H1 (cell line): ENCODE data around the gene C2orf78. TPM values are rescaled to one million over a fixed set of nuclear protein-coding genes. Genes with fewer than 3 reads are reported as not detected.

Experiments used
- CTCF ChIA-PET: fragments of 300-600 bp; sonication (Branson Sonifier 250); formaldehyde crosslinking; loops from one replicate; lab custom pipeline; 2021; ENCODE audit not compliant: partially characterized antibody; lab: Charles Lee
- POLR2A ChIA-PET: fragments of 300-600 bp; sonication (Branson Sonifier 250); formaldehyde crosslinking; loops from one replicate; lab custom pipeline; 2021; ENCODE audit warnings: inconsistent platforms; ENCODE audit not compliant: partially characterized antibody; lab: Charles Lee
- DNase-seq, 2 experiments: peaks; one replicate each; pipeline versions ENCODE4 v3.0.0 to v3.0.0-alpha.2; 2010 to 2022; ENCODE audit warnings: low spot score in 2 of 2, low read depth in 1 of 2, mixed read lengths in 1 of 2
- FAIRE-seq: peaks from 2 replicates; lab custom pipeline; 2011; peaks lifted over from hg19 to GRCh38; lab: Jason Lieb, UNC
- H2AFZ ChIP-seq: 2 replicates; pipeline ENCODE4 v1.8.1; 2012; ENCODE audit warnings: low read length, inconsistent platforms
- H2AK5ac ChIP-seq: 2 replicates; pipeline ENCODE4 v1.6.1; 2013; ENCODE audit warnings: low read depth, low read length
- H2BK120ac ChIP-seq: replicated peaks from 2 replicates; pipeline ENCODE3; 2013; ENCODE audit warnings: low read depth, low read length, inconsistent platforms
- H2BK12ac ChIP-seq: 2 replicates; pipeline ENCODE4 v1.6.1; 2013; ENCODE audit warnings: low read depth, low read length
- H2BK15ac ChIP-seq: 2 replicates; pipeline ENCODE4 v1.6.1; 2013; ENCODE audit warnings: low read length
- H2BK20ac ChIP-seq: 2 replicates; pipeline ENCODE4 v1.6.1; 2013; ENCODE audit warnings: low read length
- H2BK5ac ChIP-seq: 2 replicates; pipeline ENCODE4 v1.6.1; 2013; ENCODE audit warnings: low read depth, low read length
- H3K14ac ChIP-seq: 2 replicates; pipeline ENCODE4 v1.6.1; 2013; ENCODE audit warnings: inconsistent platforms; ENCODE audit not compliant: insufficient read length
- H3K18ac ChIP-seq: 2 replicates; pipeline ENCODE4 v1.6.1; 2013; ENCODE audit warnings: low read length; ENCODE audit errors: extremely low read depth
- H3K23ac ChIP-seq: 2 replicates; pipeline ENCODE4 v1.6.1; 2013; ENCODE audit warnings: inconsistent platforms; ENCODE audit not compliant: insufficient read length
- H3K23me2 ChIP-seq: 2 replicates; pipeline ENCODE4 v1.6.1; 2013; ENCODE audit warnings: low read depth, low read length
- H3K27ac ChIP-seq: 2 replicates; pipeline ENCODE4 v1.6.1; 2011; ENCODE audit warnings: low read depth, low read length, inconsistent platforms
- H3K27me3 ChIP-seq, 4 experiments: replicated peaks in 1 of 4; 1 replicate in 1 of 4; 2 replicates in 3 of 4; pipeline versions ENCODE4 v1.6.1 to v1.8.1; 2011 to 2013; ENCODE audit warnings: low read length in 3 of 4, mild to moderate bottlenecking in 3 of 4, inconsistent platforms in 2 of 4, mixed read lengths in 2 of 4, moderate library complexity in 1 of 4; ENCODE audit not compliant: control insufficient read depth in 3 of 4, insufficient read depth in 3 of 4; ENCODE audit errors: extremely low read depth in 1 of 4
- H3K36me3 ChIP-seq, 4 experiments: 2 replicates each; pipeline versions ENCODE4 v1.6.1 to v1.8.1; 2011 to 2013; ENCODE audit warnings: mild to moderate bottlenecking in 4 of 4, low read length in 3 of 4, moderate library complexity in 2 of 4, control low read depth in 1 of 4, inconsistent platforms in 1 of 4; ENCODE audit not compliant: insufficient read depth in 4 of 4, control insufficient read depth in 2 of 4
- H3K4ac ChIP-seq: replicated peaks from 2 replicates; pipeline ENCODE3; 2013; ENCODE audit warnings: low read length, low read depth, mixed read lengths, inconsistent platforms; ENCODE audit not compliant: insufficient read length
- H3K4me1 ChIP-seq, 4 experiments: replicated peaks in 1 of 4; 1 replicate in 1 of 4; 2 replicates in 3 of 4; pipeline versions ENCODE4 v1.6.1 to v1.8.1; 2011 to 2013; ENCODE audit warnings: low read length in 3 of 4, inconsistent platforms in 2 of 4, mixed read lengths in 1 of 4; ENCODE audit not compliant: insufficient read depth in 4 of 4, control insufficient read depth in 3 of 4
- H3K4me2 ChIP-seq, 2 experiments: 2 replicates each; pipeline versions ENCODE4 v1.6.1 to v1.8.1; 2011 to 2013; ENCODE audit warnings: low read depth in 2 of 2, low read length in 2 of 2, control low read depth in 1 of 2, inconsistent platforms in 1 of 2, mild to moderate bottlenecking in 1 of 2; ENCODE audit not compliant: insufficient read depth in 1 of 2
- H3K4me3 ChIP-seq, 4 experiments: fragments of 200-600, 300-600 bp in 1 of 4; sonication (generic), shearing (Covaris generic), sonication (Bioruptor Twin) in 1 of 4; 2 replicates each; pipeline versions ENCODE4 v1.5.1 to v1.8.1; 2011 to 2016; ENCODE audit warnings: low read length in 4 of 4, low read depth in 3 of 4, control low read depth in 2 of 4, inconsistent platforms in 2 of 4, mild to moderate bottlenecking in 2 of 4, mixed read lengths in 1 of 4, moderate library complexity in 1 of 4; ENCODE audit not compliant: insufficient read depth in 2 of 4; ENCODE audit errors: extremely low read depth in 1 of 4
- H3K56ac ChIP-seq: replicated peaks from 2 replicates; pipeline ENCODE3; 2013; ENCODE audit warnings: low read depth, mild to moderate bottlenecking, mixed read lengths, low read length, inconsistent platforms; ENCODE audit not compliant: insufficient read length
- H3K79me1 ChIP-seq: 2 replicates; pipeline ENCODE4 v1.6.1; 2013; ENCODE audit warnings: low read depth, low read length, control low read depth
- H3K79me2 ChIP-seq, 2 experiments: 2 replicates each; pipeline versions ENCODE4 v1.6.1 to v1.8.1; 2012 to 2013; ENCODE audit warnings: low read length in 2 of 2, mild to moderate bottlenecking in 2 of 2, inconsistent platforms in 1 of 2; ENCODE audit not compliant: insufficient read depth in 2 of 2, control insufficient read depth in 1 of 2
- H3K9ac ChIP-seq, 4 experiments: replicated peaks in 1 of 4; 1 replicate in 1 of 4; 2 replicates in 3 of 4; pipeline versions ENCODE4 v1.6.1 to v1.8.1; 2011 to 2013; ENCODE audit warnings: low read depth in 3 of 4, low read length in 3 of 4, control low read depth in 2 of 4, mild to moderate bottlenecking in 2 of 4, moderate library complexity in 2 of 4, inconsistent platforms in 1 of 4; ENCODE audit errors: extremely low read depth in 1 of 4
- H3K9me3 ChIP-seq, 2 experiments: 2 replicates each; pipeline versions ENCODE4 v1.6.1 to v1.8.1; 2012 to 2013; ENCODE audit warnings: mild to moderate bottlenecking in 2 of 2, moderate library complexity in 2 of 2, control low read depth in 1 of 2, inconsistent platforms in 1 of 2, low read depth in 1 of 2, low read length in 1 of 2, mixed read lengths in 1 of 2; ENCODE audit not compliant: insufficient read depth in 2 of 2
- H4K20me1 ChIP-seq, 2 experiments: replicated peaks in 1 of 2; 2 replicates each; pipeline versions ENCODE3 to v1.8.1; 2011 to 2013; ENCODE audit warnings: inconsistent platforms in 2 of 2, low read length in 2 of 2, mild to moderate bottlenecking in 1 of 2; ENCODE audit not compliant: insufficient read depth in 2 of 2, control insufficient read depth in 1 of 2
- H4K5ac ChIP-seq: 2 replicates; pipeline ENCODE4 v1.6.1; 2013; ENCODE audit warnings: low read length, low read depth, mixed read lengths, inconsistent platforms; ENCODE audit not compliant: insufficient read length
- H4K8ac ChIP-seq: 2 replicates; pipeline ENCODE4 v1.8.0; 2013; ENCODE audit warnings: mild to moderate bottlenecking, moderate library complexity, low read length, inconsistent platforms; ENCODE audit not compliant: insufficient read depth; ENCODE audit errors: extremely low read depth
- H4K91ac ChIP-seq: replicated peaks from 2 replicates; pipeline ENCODE3; 2013; ENCODE audit warnings: low read length, mixed read lengths, inconsistent platforms; ENCODE audit not compliant: insufficient read length
- BCL11A ChIP-seq, 2 experiments: IDR thresholded peaks; one replicate each; pipeline ENCODE4 v1.6.1; 2011; ENCODE audit warnings: low read depth in 2 of 2, low read length in 2 of 2, mild to moderate bottlenecking in 2 of 2
- BRCA1 ChIP-seq: IDR thresholded peaks from 2 replicates; pipeline ENCODE4 v1.6.1; 2012; ENCODE audit warnings: low read depth, low read length, improper control_type of control experiment
- MAFK ChIP-seq: IDR thresholded peaks from 2 replicates; pipeline ENCODE4 v1.6.1; 2012; ENCODE audit warnings: low read depth, mild to moderate bottlenecking, improper control_type of control experiment, low read length
- NRF1 ChIP-seq: IDR thresholded peaks from 2 replicates; pipeline ENCODE4 v1.6.1; 2011; ENCODE audit warnings: mild to moderate bottlenecking, low read depth, low read length, improper control_type of control experiment
- RBBP5 ChIP-seq: IDR thresholded peaks from 2 replicates; pipeline ENCODE4 v1.7.1; 2012; ENCODE audit warnings: low read depth, mild to moderate bottlenecking, inconsistent platforms, low read length, moderate library complexity, borderline replicate concordance
- SUZ12 ChIP-seq: fragments of 200-600 bp; sonication (generic); IDR thresholded peaks from 2 replicates; pipeline ENCODE4 v1.6.1; 2012; ENCODE audit warnings: mild to moderate bottlenecking, inconsistent platforms, low read length, moderate library complexity, mixed read lengths
- WGBS, 2 experiments: shearing (Covaris generic) in 1 of 2; methylation state at CpG; one replicate each; pipeline versions ENCODE4 v1.1.6 to v1.1.7; 2013 to 2015; ENCODE audit warnings: low lambda C conversion rate in 2 of 2, mixed read lengths in 2 of 2, inconsistent platforms in 1 of 2, low coverage in 1 of 2, missing lambda C conversion rate in 1 of 2; ENCODE audit not compliant: insufficient replicate concordance in 2 of 2, insufficient coverage in 1 of 2, insufficient read length in 1 of 2; ENCODE audit errors: extremely low coverage in 1 of 2, missing lambda C conversion rate in 1 of 2; 5-methylcytosine and 5-hydroxymethylcytosine counted together
- polyA plus RNA-seq, 7 experiments: library from polyadenylated mRNA; depleted of rRNA in 3 of 7; stranded (reverse) in 5 of 7; unstranded in 2 of 7; fragments of >200 nt in 5 of 7; fragments of 200-250 nt in 2 of 7; gene quantifications; 1 replicate in 5 of 7; 2 replicates in 1 of 7; 4 replicates in 1 of 7; pipeline versions ENCODE4 v1.2.1 to v1.2.3, GENCODE V29; 2011 to 2013; ENCODE audit warnings: missing spikeins in 2 of 7, mixed read lengths in 2 of 7
- total RNA-seq: library from RNA; stranded (reverse); fragmentation: NEBNext Ultra II Directional; extraction: Animal tissue kit (Norgen Biotek cat#: 25700); gene quantifications from 2 replicates; pipeline ENCODE4 v1.2.1, GENCODE V29; 2021

Gene C2orf78
- total and polyA plus RNA-seq, 2 of the 8 experiments (the other 6 are each of a cell fraction or from before 2014, with no cell fraction given) = 0.39 to 0.89 TPM

DNA sequence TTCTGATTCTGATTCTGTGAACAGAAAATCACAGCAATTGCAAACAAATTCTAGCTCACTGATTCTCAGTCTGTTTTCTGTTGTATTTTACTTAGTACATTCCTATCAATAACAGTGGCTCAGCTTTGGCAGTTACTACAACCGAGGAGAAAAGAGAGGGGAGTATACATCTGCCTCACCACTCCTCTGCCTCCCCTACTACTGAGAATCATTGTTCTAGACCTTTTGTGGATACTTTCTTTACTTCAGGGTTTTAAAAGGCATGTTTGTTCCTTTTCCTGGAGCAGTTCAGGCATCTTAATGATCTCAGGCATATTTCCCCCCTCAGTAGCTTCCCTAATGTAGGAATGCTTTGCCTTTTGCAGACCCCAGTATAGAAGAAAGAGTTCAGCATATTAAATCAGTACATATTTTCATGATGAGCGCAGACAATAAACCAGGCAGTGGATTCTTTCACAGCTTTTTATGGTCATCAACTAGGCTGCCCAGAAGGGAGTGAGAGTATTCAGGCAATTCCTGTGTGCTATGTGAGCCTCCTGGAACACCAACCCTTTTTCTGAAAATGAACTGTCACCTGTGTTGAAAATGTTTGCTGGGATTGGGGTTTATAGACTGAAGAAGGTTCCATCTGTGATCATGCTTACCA, 55.0 kb downstream of the C2orf78 start:
- no peak overlapping the region for H4K8ac ChIP-seq
- no peak overlapping the region for H3K18ac ChIP-seq
- H2BK15ac ChIP-seq = no peak overlapping the region
- 84% methylated on average over 2 of the region's 2 CpGs; no CpG with 5 or more reads in 1 of the 2 experiments for whole genome bisulfite sequencing, 2 experiments
- H3K36me3 ChIP-seq = peaks cover 0 to 18% (median 2%) of the 10 kb centered on the region in 4 experiments; a peak in 3 of 8 replicates
- no peak for DNase-seq
- H2AK5ac ChIP-seq = no peak overlapping the region
- no peak overlapping the region for H3K4me2 ChIP-seq
- H3K4me1 ChIP-seq = no peaks in the 10 kb centered on the region
- no peak for FAIRE-seq
- no peaks in the 10 kb centered on the region for H3K27me3 ChIP-seq
- no peak overlapping the region for H4K5ac ChIP-seq
- H3K4ac ChIP-seq = no peak overlapping the region
- H2BK20ac ChIP-seq = no peak overlapping the region
- POLR2A ChIA-PET = interaction anchor here (1.0 to 1.3 kb wide), 3 partner anchors 10 to 25 kb away, joined by 3 to 4 read pairs (median 3); partner anchors contain the start of gene STAMBP
- no peak overlapping the region for H3K14ac ChIP-seq
- peaks cover 0 to 5% of the 10 kb centered on the region in 2 experiments; a peak in 1 of 4 replicates for H3K79me2 ChIP-seq
- peak overlapping the region in 1 of 4 experiments; percentile 13; a peak in 1 of 7 replicates for H3K9ac ChIP-seq
- no peak overlapping the region for H3K56ac ChIP-seq
- no peaks in the 10 kb centered on the region for H3K23me2 ChIP-seq
- no peak overlapping the region for H2BK120ac ChIP-seq
- no peak overlapping the region for H2BK12ac ChIP-seq
- no peak for TF ChIP-seq BRCA1
- no peak for TF ChIP-seq SUZ12
- no peak for TF ChIP-seq MAFK
- no peak for TF ChIP-seq RBBP5
- TF ChIP-seq NRF1 = no peak
- TF ChIP-seq BCL11A (IDR thresholded peaks at IDR 0.05; ENCODE audit: low read depth in 2 of 2, low read length in 2 of 2) = no peak
- TF ChIP-seq, all 59 proteins: peak for 0
- no peak overlapping the region for H3K27ac ChIP-seq
- H2BK5ac ChIP-seq = no peak overlapping the region
- CTCF ChIA-PET = interaction anchor here (0.6 to 3.4 kb wide), 4 partner anchors 11 to 422 kb away, joined by 3 to 31 read pairs (median 9); partner anchors contain the start of gene STAMBP
- H4K20me1 ChIP-seq = peaks cover 2 to 4% of the 10 kb centered on the region in 2 experiments
- H3K79me1 ChIP-seq = peaks cover 3% of the 10 kb centered on the region; the same call in 1 of the 2 replicates
- H3K4me3 ChIP-seq = no peak overlapping the region
- no peak overlapping the region for H2AFZ ChIP-seq
- no peaks in the 10 kb centered on the region for H3K9me3 ChIP-seq
- H4K91ac ChIP-seq = no peak overlapping the region
- H3K23ac ChIP-seq = no peak overlapping the region
